IMR-90 (cell line): ENCODE results near the gene C17orf107. TPM values are rescaled to one million over a fixed set of nuclear protein-coding genes. Genes with fewer than 3 reads are reported as not detected.

Experiments used
- ATAC-seq: fragments of 200-7000 bp; cut with Tn5 transposase; 2 replicates; pipeline ENCODE4 v1.9.1; 2020; ENCODE audit warnings: low read depth, mild to moderate bottlenecking, moderate library complexity
- BruUV-seq: library from RNA; stranded (reverse); fragments of 400-500 nt; replicated peaks from 2 replicates; lab custom pipeline; 2021; lab: Mats Ljungman, UMichigan
- CTCF ChIA-PET: fragments of 300-600 bp; formaldehyde crosslinking; extraction: SDS; loops from one replicate; lab custom pipeline; 2021; ENCODE audit warnings: antibody characterized with exemption; lab: Yijun Ruan, JAX
- POLR2A ChIA-PET: fragments of 300-600 bp; sonication (Branson Sonifier 250); formaldehyde crosslinking; loops from one replicate; lab custom pipeline; 2022; ENCODE audit warnings: antibody characterized with exemption; ENCODE audit not compliant: unreplicated experiment; lab: Charles Lee
- DNase-seq: peaks from one replicate; pipeline ENCODE4 v3.0.0; 2013
- H2AFZ ChIP-seq: replicated peaks from 2 replicates; pipeline ENCODE3; 2013; ENCODE audit warnings: low read length, mild to moderate bottlenecking; ENCODE audit not compliant: poor library complexity
- H2AK5ac ChIP-seq: 2 replicates; pipeline ENCODE4 v1.6.1; 2013; ENCODE audit warnings: low read depth, low read length, inconsistent platforms
- H2AK9ac ChIP-seq: replicated peaks from 2 replicates; pipeline ENCODE3; 2013; ENCODE audit warnings: mild to moderate bottlenecking, low read depth, low read length, moderate library complexity; ENCODE audit not compliant: poor library complexity
- H2BK120ac ChIP-seq: 2 replicates; pipeline ENCODE4 v1.6.1; 2013; ENCODE audit warnings: low read depth, low read length, inconsistent platforms
- H2BK15ac ChIP-seq: 3 replicates; pipeline ENCODE4 v1.6.1; 2013; ENCODE audit warnings: low read depth, low read length, inconsistent platforms
- H2BK20ac ChIP-seq: 2 replicates; pipeline ENCODE4 v1.6.1; 2013; ENCODE audit warnings: low read depth, mild to moderate bottlenecking, inconsistent platforms, low read length, moderate library complexity
- H2BK5ac ChIP-seq: 2 replicates; pipeline ENCODE4 v1.6.1; 2013; ENCODE audit warnings: mild to moderate bottlenecking, low read depth, low read length, inconsistent platforms; ENCODE audit not compliant: poor library complexity, severe bottlenecking
- H3K14ac ChIP-seq: replicated peaks from 2 replicates; pipeline ENCODE4 v1.6.1; 2013; ENCODE audit warnings: low read depth, low read length, inconsistent platforms
- H3K18ac ChIP-seq: 2 replicates; pipeline ENCODE4 v1.6.1; 2013; ENCODE audit warnings: low read depth, low read length, control low read depth
- H3K23ac ChIP-seq: 2 replicates; pipeline ENCODE4 v1.6.1; 2013; ENCODE audit warnings: low read depth, low read length, inconsistent platforms
- H3K27ac ChIP-seq: 2 replicates; pipeline ENCODE4 v1.5.1; 2013; ENCODE audit warnings: mild to moderate bottlenecking, control low read depth, low read length; ENCODE audit not compliant: insufficient read depth
- H3K27me3 ChIP-seq: 2 replicates; pipeline ENCODE4 v1.6.1; 2013; ENCODE audit warnings: low read length; ENCODE audit not compliant: control insufficient read depth, insufficient read depth
- H3K36me3 ChIP-seq: 2 replicates; pipeline ENCODE4 v1.6.1; 2013; ENCODE audit warnings: low read length, mixed read lengths; ENCODE audit not compliant: control insufficient read depth, insufficient read depth
- H3K4ac ChIP-seq: 2 replicates; pipeline ENCODE4 v1.6.1; 2013; ENCODE audit warnings: low read depth, low read length, inconsistent platforms
- H3K4me1 ChIP-seq: 2 replicates; pipeline ENCODE4 v1.6.1; 2013; ENCODE audit warnings: low read length, mixed read lengths; ENCODE audit not compliant: control insufficient read depth, insufficient read depth
- H3K4me2 ChIP-seq: 2 replicates; pipeline ENCODE4 v1.6.1; 2013; ENCODE audit warnings: low read depth, mild to moderate bottlenecking, control low read depth, low read length, moderate library complexity
- H3K4me3 ChIP-seq: 2 replicates; pipeline ENCODE4 v1.5.1; 2013; ENCODE audit warnings: low read depth, mild to moderate bottlenecking, control low read depth, low read length, moderate library complexity; ENCODE audit not compliant: insufficient read depth
- H3K56ac ChIP-seq: 2 replicates; pipeline ENCODE4 v1.6.1; 2013; ENCODE audit warnings: low read length, inconsistent platforms; ENCODE audit not compliant: insufficient read depth; ENCODE audit errors: extremely low read depth
- H3K79me1 ChIP-seq, 2 experiments: 2 replicates each; pipeline ENCODE4 v1.6.1; 2013; ENCODE audit warnings: low read length in 2 of 2, inconsistent platforms in 1 of 2, low read depth in 1 of 2
- H3K9ac ChIP-seq: 2 replicates; pipeline ENCODE4 v1.6.1; 2013; ENCODE audit warnings: low read depth, low read length, control low read depth
- H3K9me1 ChIP-seq: 2 replicates; pipeline ENCODE4 v1.6.1; 2013; ENCODE audit warnings: low read length, inconsistent platforms; ENCODE audit not compliant: insufficient read depth
- H3K9me3 ChIP-seq: 2 replicates; pipeline ENCODE4 v1.6.1; 2013; ENCODE audit warnings: low read length; ENCODE audit not compliant: control insufficient read depth, insufficient read depth
- H4K20me1 ChIP-seq: 2 replicates; pipeline ENCODE4 v1.6.1; 2013; ENCODE audit warnings: low read length, inconsistent platforms; ENCODE audit not compliant: insufficient read depth
- H4K5ac ChIP-seq: 2 replicates; pipeline ENCODE4 v1.6.1; 2013; ENCODE audit warnings: mild to moderate bottlenecking, low read depth, low read length, control low read depth
- H4K8ac ChIP-seq, 2 experiments: 2 replicates each; pipeline ENCODE4 v1.6.1; 2013; ENCODE audit warnings: low read depth in 2 of 2, low read length in 2 of 2, control low read depth in 1 of 2, inconsistent platforms in 1 of 2
- H4K91ac ChIP-seq: 2 replicates; pipeline ENCODE4 v1.6.1; 2013; ENCODE audit warnings: low read depth, low read length, inconsistent platforms; ENCODE audit not compliant: insufficient read depth
- BHLHE40 ChIP-seq: fragments of 150-350 bp; IDR thresholded peaks from 2 replicates; pipeline ENCODE4 v1.6.1; 2016; ENCODE audit warnings: mild to moderate bottlenecking, low read depth, low read length
- CEBPB ChIP-seq: IDR thresholded peaks from 2 replicates; pipeline ENCODE4 v1.6.1; 2012; ENCODE audit warnings: low read depth, low read length, improper control_type of control experiment
- CHD1 ChIP-seq: IDR thresholded peaks from 2 replicates; pipeline ENCODE4 v1.6.1; 2012; ENCODE audit warnings: low read depth, low read length, improper control_type of control experiment
- CTCF ChIP-seq: conservative IDR thresholded peaks from 2 replicates; pipeline ENCODE4 v1.5.1; 2012; ENCODE audit warnings: mild to moderate bottlenecking, low read depth, low read length, improper control_type of control experiment
- FOS ChIP-seq: fragments of 150-350 bp; IDR thresholded peaks from 2 replicates; pipeline ENCODE4 v1.6.1; 2016; ENCODE audit warnings: low read depth, low read length
- MAFK ChIP-seq: IDR thresholded peaks from 2 replicates; pipeline ENCODE4 v1.6.1; 2012; ENCODE audit warnings: low read depth, low read length, improper control_type of control experiment
- MAZ ChIP-seq: IDR thresholded peaks from 2 replicates; pipeline ENCODE4 v1.6.1; 2012; ENCODE audit warnings: low read depth, mild to moderate bottlenecking, low read length, improper control_type of control experiment, moderate library complexity, borderline replicate concordance
- NFE2L2 ChIP-seq: fragments of 150-350 bp; IDR thresholded peaks from 2 replicates; pipeline ENCODE4 v1.6.1; 2016; ENCODE audit warnings: low read depth, mild to moderate bottlenecking, low read length
- POLR2A ChIP-seq: IDR thresholded peaks from 2 replicates; pipeline ENCODE4 v1.6.1; 2012; ENCODE audit warnings: mild to moderate bottlenecking, low read depth, low read length
- RAD21 ChIP-seq: IDR thresholded peaks from 2 replicates; pipeline ENCODE4 v1.6.1; 2012; ENCODE audit warnings: low read length, improper control_type of control experiment
- RCOR1 ChIP-seq: IDR thresholded peaks from 2 replicates; pipeline ENCODE4 v1.6.1; 2012; ENCODE audit warnings: mild to moderate bottlenecking, low read length, improper control_type of control experiment; ENCODE audit not compliant: insufficient replicate concordance
- RFX5 ChIP-seq: IDR thresholded peaks from 2 replicates; pipeline ENCODE4 v1.8.0; 2012; ENCODE audit warnings: low read depth, mild to moderate bottlenecking, low read length, moderate library complexity
- SMC3 ChIP-seq: fragments of 150-350 bp; IDR thresholded peaks from 2 replicates; pipeline ENCODE4 v1.6.1; 2016; ENCODE audit warnings: low read depth, mild to moderate bottlenecking, antibody characterized with exemption, low read length, moderate library complexity
- USF2 ChIP-seq: fragments of 150-350 bp; IDR thresholded peaks from 2 replicates; pipeline ENCODE4 v1.6.1; 2017; ENCODE audit warnings: mild to moderate bottlenecking, antibody characterized with exemption, low read length, low read depth
- WGBS, 2 experiments: methylation state at CpG; one replicate each; pipeline versions ENCODE4 v1.1.5 to v1.1.7; 2013; ENCODE audit warnings: missing lambda C conversion rate in 2 of 2; ENCODE audit not compliant: insufficient read length in 1 of 2; ENCODE audit errors: extremely low coverage in 2 of 2; 5-methylcytosine and 5-hydroxymethylcytosine counted together
- dilution Hi-C: fragments of 300-500 bp; cut with HindIII; formaldehyde crosslinking; loops from one replicate; pipeline ENCODE4 v1.14.3; 2018; ENCODE audit warnings: low sequenced_read_pairs; ENCODE audit not compliant: unreplicated experiment
- in situ Hi-C: fragments of 300-500 bp; cut with MboI; formaldehyde crosslinking; loops from 3 replicates; pipeline ENCODE4 v1.14.3; 2019; ENCODE audit warnings: low sequenced_read_pairs, inconsistent platforms, mixed read lengths
- intact Hi-C: fragments of 100-400 bp; cut with micrococcal nuclease; formaldehyde crosslinking; loops from 2 replicates; pipeline ENCODE4 v1.10.0; 2022
- polyA plus RNA-seq, 3 experiments: library from polyadenylated mRNA; depleted of rRNA; stranded (reverse); fragments of >200 nt; gene quantifications; 2 replicates each; pipeline ENCODE4 v1.2.3, GENCODE V29; 2012; ENCODE audit warnings: low replicate concordance in 1 of 3
- total RNA-seq: library from RNA; depleted of rRNA; stranded (reverse); fragments of >200 nt; gene quantifications from 2 replicates; pipeline ENCODE4 v1.2.3, GENCODE V29; 2012
- TF ChIP-seq, protein P1 (sequence below): fragments of 150-350 bp; IDR thresholded peaks from 2 replicates; pipeline ENCODE4 v1.6.1; 2016; ENCODE audit warnings: low read depth, mild to moderate bottlenecking, low read length, moderate library complexity, borderline replicate concordance

C17orf107 gene
- total and polyA plus RNA-seq, 2 of the 4 experiments (the other 2 are of a cell fraction), result 0.54 to 0.82 TPM

GRCh38 chr17:4950075-4950745, 50.9 kb downstream of the C17orf107 start:
- peak overlapping the region; percentile 94 for H4K91ac ChIP-seq
- H3K18ac ChIP-seq, result peak overlapping the region; percentile 8
- H3K4me3 ChIP-seq, result peak overlapping the region; percentile 30
- POLR2A ChIA-PET, result interaction anchor here (0.8 to 3.5 kb wide), 3 partner anchors 16 to 117 kb away, joined by 4 to 19 read pairs (median 8); partner anchors contain the start of gene SPAG7
- in situ Hi-C loops, result no loop called here
- DNase-seq (no peak), ATAC-seq (peak; percentile 8)
- H3K79me1 ChIP-seq, result peaks cover 12 to 30% of the 10 kb centered on the region in 2 experiments; a peak in 3 of 4 replicates
- peak overlapping the region; percentile 99 for H3K4ac ChIP-seq
- H4K8ac ChIP-seq, result peak overlapping the region; percentile 95 to 97
- H3K9me1 ChIP-seq, result peaks cover 23% of the 10 kb centered on the region; the same call in 1 of the 2 replicates
- CTCF ChIA-PET, result no interaction called here
- intact Hi-C loops, result no loop called here
- BruUV-seq, result no TSS peak
- H3K4me2 ChIP-seq, result peak overlapping the region; percentile 64
- peaks cover 15% of the 10 kb centered on the region for H3K36me3 ChIP-seq
- 6% methylated on average over 5 of the region's 52 CpGs; no CpG with 5 or more reads in 1 of the 2 experiments for WGBS, 2 experiments
- peak overlapping the region; percentile 91 for H3K23ac ChIP-seq
- peak overlapping the region; percentile 84 for H3K56ac ChIP-seq
- H2BK15ac ChIP-seq, result peak overlapping the region; percentile 53; the same call in 1 of the 3 replicates
- H3K14ac ChIP-seq, result peak overlapping the region; percentile 92
- H3K4me1 ChIP-seq, result peaks cover 34% of the 10 kb centered on the region
- no peaks in the 10 kb centered on the region for H3K27me3 ChIP-seq
- peak overlapping the region; percentile 61 for H2BK20ac ChIP-seq
- peak overlapping the region; percentile 97 for H2AK5ac ChIP-seq
- H4K5ac ChIP-seq, result peak overlapping the region; percentile 77
- dilution Hi-C loops, result no loop called here
- H3K9ac ChIP-seq, result peak overlapping the region; percentile 60
- peak overlapping the region; percentile 98 for H2AK9ac ChIP-seq
- peak overlapping the region; percentile 57 for H2BK5ac ChIP-seq
- peaks cover 33% of the 10 kb centered on the region for H4K20me1 ChIP-seq
- peak overlapping the region; percentile 92 for H2AFZ ChIP-seq
- no peaks in the 10 kb centered on the region for H3K9me3 ChIP-seq
- peak overlapping the region; percentile 80 for H3K27ac ChIP-seq
- H2BK120ac ChIP-seq, result peak overlapping the region; percentile 89
- no peak for TF ChIP-seq CTCF
- no peak for TF ChIP-seq MAZ
- no peak for TF ChIP-seq USF2
- TF ChIP-seq MAFK, result no peak
- TF ChIP-seq CHD1, result no peak
- TF ChIP-seq SMC3, result no peak
- TF ChIP-seq RFX5, result no peak
- no peak for TF ChIP-seq NFE2L2
- TF ChIP-seq FOS, result no peak
- TF ChIP-seq CEBPB, result no peak
- no peak for TF ChIP-seq RCOR1
- no peak for TF ChIP-seq BHLHE40
- TF ChIP-seq, protein P1, sequence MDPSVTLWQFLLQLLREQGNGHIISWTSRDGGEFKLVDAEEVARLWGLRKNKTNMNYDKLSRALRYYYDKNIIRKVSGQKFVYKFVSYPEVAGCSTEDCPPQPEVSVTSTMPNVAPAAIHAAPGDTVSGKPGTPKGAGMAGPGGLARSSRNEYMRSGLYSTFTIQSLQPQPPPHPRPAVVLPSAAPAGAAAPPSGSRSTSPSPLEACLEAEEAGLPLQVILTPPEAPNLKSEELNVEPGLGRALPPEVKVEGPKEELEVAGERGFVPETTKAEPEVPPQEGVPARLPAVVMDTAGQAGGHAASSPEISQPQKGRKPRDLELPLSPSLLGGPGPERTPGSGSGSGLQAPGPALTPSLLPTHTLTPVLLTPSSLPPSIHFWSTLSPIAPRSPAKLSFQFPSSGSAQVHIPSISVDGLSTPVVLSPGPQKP, result no peak
- no peak for TF ChIP-seq POLR2A
- TF ChIP-seq RAD21, result no peak
